Activated naive CD8-positive, alpha-beta T cell treated with anti-CD3 and anti-CD28 coated beads for 36 hours (primary cell): ENCODE measurements around the gene NSG1. TPM values are rescaled to one million over a fixed set of nuclear protein-coding genes. Genes with fewer than 3 reads are reported as not detected.
"Not testable (repeated sequence)": the region's sequence is repeated elsewhere in the genome, so short reads cannot be mapped to it uniquely, and the experiment has no call there.

Source experiments
- DNase-seq: peaks from one replicate; pipeline ENCODE4 v3.0.0; 2021
- H3K27ac Mint-ChIP-seq: one replicate; pipeline ENCODE4 v1.8.0; 2022; ENCODE audit warnings: mild to moderate bottlenecking, moderate library complexity, mixed read lengths
- H3K27me3 Mint-ChIP-seq: one replicate; pipeline ENCODE4 v1.8.0; 2022; ENCODE audit warnings: mild to moderate bottlenecking, mixed read lengths
- H3K36me3 Mint-ChIP-seq: one replicate; pipeline ENCODE4 v1.8.0; 2021; ENCODE audit warnings: mild to moderate bottlenecking, mixed read lengths
- H3K4me1 Mint-ChIP-seq: one replicate; pipeline ENCODE4 v1.8.0; 2021; ENCODE audit warnings: mixed read lengths
- H3K4me3 Mint-ChIP-seq: one replicate; pipeline ENCODE4 v1.8.0; 2022; ENCODE audit warnings: mild to moderate bottlenecking, moderate library complexity, mixed read lengths
- H3K9me3 Mint-ChIP-seq: one replicate; pipeline ENCODE4 v1.8.0; 2022; ENCODE audit warnings: mixed read lengths
- total RNA-seq, 2 experiments: library from RNA; stranded (reverse); gene quantifications; one replicate each; pipeline ENCODE4 v1.2.3, GENCODE V29; 2021

Gene NSG1
- total RNA-seq, 2 experiments from 2014 or later = 3.8 to 4.7 TPM

DNA sequence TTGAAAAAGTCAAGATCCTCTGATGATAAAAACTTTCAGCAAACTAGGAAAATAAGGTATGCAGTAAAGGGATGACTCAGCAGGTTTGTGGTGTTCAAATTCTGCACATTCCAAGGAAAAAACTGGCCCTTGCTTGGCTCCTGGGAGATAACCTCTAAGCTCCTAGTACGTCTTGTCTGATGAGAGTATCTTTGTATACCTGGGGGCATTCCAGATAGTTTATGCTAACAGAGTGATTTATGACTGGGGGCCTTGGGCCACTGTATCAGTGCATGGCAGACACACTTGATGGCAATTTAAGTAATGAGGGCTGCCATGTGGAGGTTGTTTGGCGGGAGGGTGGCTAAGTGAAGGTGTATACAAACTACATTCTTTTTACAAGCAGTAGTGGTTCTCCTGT lies 56.9 kb downstream of the NSG1 start:
- Mint-ChIP-seq H3K9me3 (no peaks in the 10 kb centered on the region), H3K36me3 (peaks cover 2% of the 10 kb centered on the region), H3K4me1 (peaks cover 4% of the 10 kb centered on the region), H3K27me3 (no peaks in the 10 kb centered on the region), H3K4me3 (no peak overlapping the region), H3K27ac (no peak overlapping the region)
- DNase-seq = no peak

GRCh38 chr4:4446434-4446833 lies 59.5 kb downstream of the NSG1 start:
- DNase-seq = no peak
- Mint-ChIP-seq H3K4me1 (peaks cover 4% of the 10 kb centered on the region), H3K27ac (no peak overlapping the region), H3K9me3 (no peaks in the 10 kb centered on the region), H3K27me3 (no peaks in the 10 kb centered on the region), H3K4me3 (no peak overlapping the region), H3K36me3 (peaks cover 2% of the 10 kb centered on the region)

GRCh38 chr4:4455210-4455865 lies 68.4 kb downstream of the NSG1 start:
- Mint-ChIP-seq H3K36me3 (peaks cover 16% of the 10 kb centered on the region), H3K9me3 (no peaks in the 10 kb centered on the region)

DNA sequence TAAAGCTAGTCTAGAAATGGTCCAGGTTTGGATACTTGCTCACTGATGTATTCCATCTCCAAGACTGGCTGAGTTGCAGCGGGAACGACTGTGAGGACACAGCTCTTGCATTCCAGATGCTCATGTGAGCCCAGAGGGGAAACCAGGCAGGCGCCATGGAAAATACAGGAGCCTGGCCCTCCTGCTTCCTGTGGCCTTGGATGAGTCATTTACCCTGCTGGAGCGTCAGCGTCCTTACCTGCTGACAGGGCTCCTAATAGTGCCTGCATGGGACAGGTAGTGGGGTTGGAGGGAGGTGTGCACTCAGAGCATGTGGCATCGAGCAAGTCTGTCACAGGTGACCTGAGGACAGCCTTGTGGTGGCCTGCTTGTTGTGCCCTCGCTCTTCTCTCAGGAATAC lies 69.4 kb downstream of the NSG1 start:
- Mint-ChIP-seq H3K4me3 (no peak overlapping the region), H3K36me3 (peaks cover 16% of the 10 kb centered on the region), H3K4me1 (peaks cover 13% of the 10 kb centered on the region), H3K27me3 (no peaks in the 10 kb centered on the region), H3K9me3 (no peaks in the 10 kb centered on the region), H3K27ac (no peak overlapping the region)
- no peak for DNase-seq

More at GRCh38 chr4:4455210-4455865, 68.4 kb downstream of the NSG1 start:
- no peaks in the 10 kb centered on the region for H3K27me3 Mint-ChIP-seq
- no peak for DNase-seq
- no peak overlapping the region for H3K4me3 Mint-ChIP-seq
- peaks cover 8% of the 10 kb centered on the region for H3K4me1 Mint-ChIP-seq
- H3K27ac Mint-ChIP-seq = no peak overlapping the region

DNA sequence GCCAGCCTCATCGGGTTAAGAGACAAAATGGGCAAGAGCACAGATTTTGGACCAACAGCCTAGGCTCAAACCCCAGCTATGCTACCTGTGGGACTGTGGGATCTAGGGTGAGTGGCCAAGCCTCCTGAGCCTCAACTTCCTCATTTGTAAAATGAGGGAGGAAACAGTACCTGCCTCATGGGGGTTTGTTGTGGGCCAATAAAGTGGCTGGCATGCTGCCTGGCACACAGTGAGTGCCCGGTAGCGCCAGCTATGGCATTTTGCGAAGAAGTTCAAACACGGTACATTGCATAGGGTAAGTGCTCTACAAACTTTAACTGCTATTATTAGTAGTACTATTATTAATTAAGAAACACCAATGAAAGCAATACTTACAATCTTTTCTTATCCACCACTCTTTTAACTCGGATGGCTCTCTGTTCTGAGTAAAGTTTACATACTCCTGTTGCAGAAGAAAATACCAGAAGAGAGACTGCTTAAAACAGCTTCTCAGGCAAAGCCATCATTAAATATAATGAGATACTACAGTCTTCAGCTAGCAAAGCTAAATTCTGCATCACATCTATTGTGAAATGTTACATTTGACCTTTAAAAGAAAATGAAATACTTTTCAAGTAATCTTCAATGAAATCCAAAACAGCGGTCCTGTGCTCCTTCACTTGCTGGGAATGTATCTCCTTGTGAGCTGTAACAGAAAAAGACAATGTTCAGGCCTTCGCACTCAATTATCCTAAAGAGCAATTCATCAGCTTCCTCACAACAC lies 70.1 kb downstream of the NSG1 start:
- Mint-ChIP-seq H3K27me3 (no peaks in the 10 kb centered on the region), H3K4me1 (peaks cover 20% of the 10 kb centered on the region), H3K4me3 (no peak overlapping the region), H3K27ac (no peak overlapping the region), H3K9me3 (no peaks in the 10 kb centered on the region), H3K36me3 (peaks cover 12% of the 10 kb centered on the region)
- DNase-seq = no peak

DNA sequence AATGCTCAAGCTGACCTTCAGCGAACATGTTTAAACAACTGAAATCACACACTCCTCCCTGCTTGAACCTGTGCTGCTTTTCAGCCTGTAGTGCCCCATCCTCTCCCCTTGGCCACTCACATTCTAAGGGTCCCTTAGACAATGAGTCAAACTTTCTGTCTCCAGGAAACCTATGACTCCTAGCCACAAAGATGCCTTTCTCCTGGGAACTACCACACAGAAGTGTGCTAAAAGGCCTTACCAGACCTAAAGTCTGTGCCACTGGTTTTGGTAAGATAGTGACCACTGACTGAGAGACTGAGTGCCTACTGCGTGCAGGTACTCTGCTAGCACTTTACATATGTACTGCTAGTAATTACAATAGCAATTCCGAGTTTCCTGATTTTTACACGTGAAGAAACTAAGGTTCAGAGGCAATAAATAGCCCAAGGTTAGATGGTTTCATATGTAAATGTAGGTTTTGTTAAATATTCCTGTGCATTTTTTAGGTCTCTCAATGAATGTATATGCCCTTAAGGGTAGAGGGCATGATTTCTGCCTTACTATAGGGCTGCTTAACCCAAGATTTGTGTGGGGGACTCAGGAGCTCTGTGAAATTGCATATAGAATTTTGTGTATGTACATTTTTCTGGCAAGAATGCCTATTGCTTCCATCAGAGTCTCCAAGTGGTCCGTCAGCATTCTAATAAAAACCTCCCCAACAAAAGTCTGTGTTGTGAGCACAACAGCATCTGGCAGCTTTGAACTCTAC lies 71.1 kb downstream of the NSG1 start:
- no peaks in the 10 kb centered on the region for H3K9me3 Mint-ChIP-seq
- no peak for DNase-seq
- H3K36me3 Mint-ChIP-seq = peaks cover 8% of the 10 kb centered on the region
- H3K4me1 Mint-ChIP-seq = peaks cover 27% of the 10 kb centered on the region
- H3K27ac Mint-ChIP-seq = no peak overlapping the region
- no peaks in the 10 kb centered on the region for H3K27me3 Mint-ChIP-seq
- H3K4me3 Mint-ChIP-seq = no peak overlapping the region

DNA sequence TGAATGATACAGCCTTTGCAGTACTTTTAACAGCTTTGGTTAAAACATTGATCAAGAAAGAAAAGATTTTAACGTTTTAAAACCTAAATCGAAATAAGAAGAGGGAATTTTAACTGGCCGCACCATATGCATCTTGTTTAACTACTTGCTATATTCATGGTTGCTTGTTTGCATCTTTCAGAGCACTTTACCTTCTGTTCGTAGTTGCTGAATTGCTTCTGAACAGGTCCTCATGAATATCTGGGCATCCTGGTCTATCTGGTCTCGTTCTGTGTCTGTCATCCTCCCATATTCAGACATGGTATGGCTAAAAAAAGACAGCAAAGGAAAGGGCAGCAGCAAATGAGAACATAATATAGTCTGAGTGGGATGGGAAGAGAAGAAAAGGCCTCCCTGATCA lies 72.3 kb downstream of the NSG1 start:
- peaks cover 8% of the 10 kb centered on the region for H3K36me3 Mint-ChIP-seq
- peak overlapping the region; percentile 22 for H3K27ac Mint-ChIP-seq
- no peaks in the 10 kb centered on the region for H3K27me3 Mint-ChIP-seq
- peaks cover 28% of the 10 kb centered on the region for H3K4me1 Mint-ChIP-seq
- H3K9me3 Mint-ChIP-seq = no peaks in the 10 kb centered on the region
- DNase-seq = no peak
- no peak overlapping the region for H3K4me3 Mint-ChIP-seq

DNA sequence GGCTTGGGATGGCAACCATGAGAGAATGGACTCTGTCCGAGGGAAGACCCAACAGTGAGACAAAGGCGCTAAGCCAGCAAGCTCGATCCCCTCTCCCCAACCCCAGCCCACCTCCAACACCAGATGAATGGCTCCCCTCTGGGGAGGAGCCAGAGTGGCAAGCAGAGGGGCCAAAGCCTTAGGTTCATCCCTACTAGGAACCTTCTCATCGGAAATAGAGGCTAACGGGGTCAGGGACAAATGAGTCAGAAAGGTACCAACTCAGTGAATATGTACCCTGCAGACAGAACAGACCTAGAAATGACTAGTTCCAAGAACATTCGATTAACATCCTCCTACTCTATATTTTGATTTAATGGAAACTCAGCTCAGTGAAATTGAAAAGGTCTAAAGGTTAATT lies 73.9 kb downstream of the NSG1 start:
- H3K4me1 Mint-ChIP-seq = peaks cover 30% of the 10 kb centered on the region

GRCh38 chr4:4461178-4461577 lies 74.3 kb downstream of the NSG1 start:
- Mint-ChIP-seq H3K4me3 (no peak overlapping the region), H3K27me3 (no peaks in the 10 kb centered on the region), H3K27ac (no peak overlapping the region), H3K36me3 (peaks cover 28% of the 10 kb centered on the region), H3K4me1 (peaks cover 30% of the 10 kb centered on the region), H3K9me3 (peaks cover 4% of the 10 kb centered on the region)
- no peak for DNase-seq

More for the DNA sequence above, 73.9 kb downstream of the NSG1 start:
- Mint-ChIP-seq H3K4me3 (no peak overlapping the region), H3K27ac (peak overlapping the region; percentile 31), H3K27me3 (no peaks in the 10 kb centered on the region), H3K36me3 (peaks cover 24% of the 10 kb centered on the region), H3K9me3 (peaks cover 4% of the 10 kb centered on the region)
- DNase-seq = peak; percentile 20

GRCh38 chr4:4461850-4462249 lies 74.9 kb downstream of the NSG1 start:
- peaks cover 4% of the 10 kb centered on the region for H3K9me3 Mint-ChIP-seq
- H3K4me1 Mint-ChIP-seq = peaks cover 30% of the 10 kb centered on the region
- peaks cover 33% of the 10 kb centered on the region for H3K36me3 Mint-ChIP-seq
- H3K27me3 Mint-ChIP-seq = no peaks in the 10 kb centered on the region
- H3K27ac Mint-ChIP-seq = peak overlapping the region; percentile 73
- no peak overlapping the region for H3K4me3 Mint-ChIP-seq
- DNase-seq = peak; percentile 20

- no peaks in the 10 kb centered on the region for H3K27me3 Mint-ChIP-seq
- peaks cover 4% of the 10 kb centered on the region for H3K9me3 Mint-ChIP-seq
- peaks cover 42% of the 10 kb centered on the region for H3K36me3 Mint-ChIP-seq
- H3K4me3 Mint-ChIP-seq = no peak overlapping the region
- peaks cover 30% of the 10 kb centered on the region for H3K4me1 Mint-ChIP-seq
- no peak for DNase-seq
- H3K27ac Mint-ChIP-seq = no peak overlapping the region
These were observed 76.1 kb downstream of the NSG1 start for GRCh38 chr4:4462970-4463369.

DNA sequence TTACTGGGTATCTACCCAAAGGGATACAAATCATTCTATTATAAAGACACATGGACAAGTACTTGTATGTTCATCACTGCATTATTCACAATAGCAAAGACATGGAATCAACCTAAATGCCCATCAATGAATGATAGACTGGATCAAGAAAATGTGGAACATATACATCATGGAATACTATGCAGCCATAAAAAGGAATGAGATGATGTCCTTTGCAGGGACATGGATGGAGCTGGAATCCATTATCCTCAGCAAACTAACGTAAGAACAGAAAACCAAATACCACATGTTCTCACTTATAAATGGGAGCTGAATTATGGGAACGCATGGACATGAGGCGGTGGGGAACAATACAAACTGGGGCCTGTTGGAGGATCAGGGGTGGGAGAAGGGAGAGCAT lies 78.3 kb downstream of the NSG1 start:
- not testable (repeated sequence) for H3K27ac Mint-ChIP-seq, H3K27me3 Mint-ChIP-seq, H3K9me3 Mint-ChIP-seq, H3K4me3 Mint-ChIP-seq, DNase-seq
- H3K36me3 Mint-ChIP-seq = peaks cover 44% of the 10 kb centered on the region
- peaks cover 23% of the 10 kb centered on the region for H3K4me1 Mint-ChIP-seq
